ENCODE measurements around the gene GPS1.

Gene GPS1

GRCh38 chr17:82016061-82016874, 35.4 kb upstream of the GPS1 start:
- H3K4me3 ChIP-seq (ENCODE audit: low read length): no peak overlapping the region
- H3K9me3 ChIP-seq (ENCODE audit: insufficient read depth, low read depth, low read length): no peaks in the 10 kb centered on the region
- H3K4me1 ChIP-seq (ENCODE audit: insufficient read depth, low read length): no peaks in the 10 kb centered on the region; the same call in 1 of the 2 replicates
- no peak overlapping the region for H3K27ac ChIP-seq (ENCODE audit: low read length)
- no peak overlapping the region for H3K9ac ChIP-seq (ENCODE audit: low read depth, low read length)
- H3K36me3 ChIP-seq (ENCODE audit: insufficient read depth, low read depth, low read length): peaks cover 5% of the 10 kb centered on the region; the same call in 1 of the 2 replicates
- H3K27me3 ChIP-seq (ENCODE audit: insufficient read depth, low read length): no peaks in the 10 kb centered on the region

- no peak overlapping the region for H3K27ac ChIP-seq (ENCODE audit: low read length)
- H3K9me3 ChIP-seq (ENCODE audit: insufficient read depth, low read depth, low read length): no peaks in the 10 kb centered on the region
- peaks cover 3% of the 10 kb centered on the region for H3K4me1 ChIP-seq (ENCODE audit: insufficient read depth, low read length)
- H3K36me3 ChIP-seq (ENCODE audit: insufficient read depth, low read depth, low read length): peaks cover 5% of the 10 kb centered on the region; the same call in 1 of the 2 replicates
- H3K4me3 ChIP-seq (ENCODE audit: low read length): no peak overlapping the region
- no peak overlapping the region for H3K9ac ChIP-seq (ENCODE audit: low read depth, low read length)
- no peaks in the 10 kb centered on the region for H3K27me3 ChIP-seq (ENCODE audit: insufficient read depth, low read length)
Observed at GRCh38 chr17:82016875-82017459, 34.7 kb upstream of the GPS1 start.

- H3K4me3 ChIP-seq (ENCODE audit: low read length): no peak overlapping the region
- no peaks in the 10 kb centered on the region for H3K27me3 ChIP-seq (ENCODE audit: insufficient read depth, low read length)
- peaks cover 3% of the 10 kb centered on the region for H3K4me1 ChIP-seq (ENCODE audit: insufficient read depth, low read length)
- no peak overlapping the region for H3K27ac ChIP-seq (ENCODE audit: low read length)
- no peaks in the 10 kb centered on the region for H3K9me3 ChIP-seq (ENCODE audit: insufficient read depth, low read depth, low read length)
- H3K9ac ChIP-seq (ENCODE audit: low read depth, low read length): no peak overlapping the region
- peaks cover 5% of the 10 kb centered on the region; the same call in 1 of the 2 replicates for H3K36me3 ChIP-seq (ENCODE audit: insufficient read depth, low read depth, low read length)
Observed at GRCh38 chr17:82017612-82018151, 34.0 kb upstream of the GPS1 start.

DNA sequence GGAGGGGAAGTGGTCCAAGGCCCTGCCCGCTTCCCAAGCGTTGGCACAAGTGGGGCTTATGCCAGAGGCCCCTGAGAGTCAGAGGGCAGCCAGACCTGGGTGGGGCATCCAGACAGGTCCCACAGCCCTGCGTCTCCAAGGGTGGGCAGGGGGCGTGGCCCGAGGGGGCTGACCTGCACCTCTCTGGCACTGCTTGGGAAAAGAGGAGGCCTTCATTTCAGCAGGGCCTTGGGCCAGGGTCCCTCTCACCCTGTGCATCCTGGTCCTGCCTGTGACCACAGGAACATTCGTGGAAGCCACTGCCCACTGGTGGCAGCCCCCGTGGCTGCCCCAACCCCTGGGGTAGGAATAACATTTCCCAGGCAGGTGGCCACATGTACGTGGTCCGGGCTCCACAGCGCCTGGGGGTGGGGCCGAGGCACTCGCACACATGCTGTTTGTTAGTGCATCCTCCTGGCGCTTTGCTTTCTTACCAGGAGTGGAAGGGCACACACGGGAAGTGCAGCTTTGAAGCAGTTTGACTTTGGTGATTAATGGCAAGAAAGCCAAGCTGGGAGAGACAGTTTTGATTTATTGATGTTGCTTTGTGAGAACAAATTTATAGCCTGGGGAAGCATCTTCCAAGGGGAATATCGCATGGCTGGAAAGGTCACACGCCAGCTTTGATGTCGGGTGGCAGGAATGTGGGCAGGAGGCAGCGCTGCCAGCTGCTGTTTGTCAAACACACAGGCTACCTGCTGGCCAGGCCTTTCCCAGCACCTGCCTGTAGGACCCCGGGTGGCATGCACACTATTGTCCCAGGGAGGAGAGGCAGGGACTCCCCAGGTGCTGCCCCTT, 33.3 kb upstream of the GPS1 start:
- Histone ChIP-seq H3K4me1 (ENCODE audit: insufficient read depth, low read length) (peaks cover 3% of the 10 kb centered on the region), H3K36me3 (ENCODE audit: insufficient read depth, low read depth, low read length) (peaks cover 5% of the 10 kb centered on the region; the same call in 1 of the 2 replicates), H3K9ac (ENCODE audit: low read depth, low read length) (no peak overlapping the region), H3K4me3 (ENCODE audit: low read length) (no peak overlapping the region), H3K9me3 (ENCODE audit: insufficient read depth, low read depth, low read length) (no peaks in the 10 kb centered on the region), H3K27ac (ENCODE audit: low read length) (no peak overlapping the region), H3K27me3 (ENCODE audit: insufficient read depth, low read length) (no peaks in the 10 kb centered on the region)

DNA sequence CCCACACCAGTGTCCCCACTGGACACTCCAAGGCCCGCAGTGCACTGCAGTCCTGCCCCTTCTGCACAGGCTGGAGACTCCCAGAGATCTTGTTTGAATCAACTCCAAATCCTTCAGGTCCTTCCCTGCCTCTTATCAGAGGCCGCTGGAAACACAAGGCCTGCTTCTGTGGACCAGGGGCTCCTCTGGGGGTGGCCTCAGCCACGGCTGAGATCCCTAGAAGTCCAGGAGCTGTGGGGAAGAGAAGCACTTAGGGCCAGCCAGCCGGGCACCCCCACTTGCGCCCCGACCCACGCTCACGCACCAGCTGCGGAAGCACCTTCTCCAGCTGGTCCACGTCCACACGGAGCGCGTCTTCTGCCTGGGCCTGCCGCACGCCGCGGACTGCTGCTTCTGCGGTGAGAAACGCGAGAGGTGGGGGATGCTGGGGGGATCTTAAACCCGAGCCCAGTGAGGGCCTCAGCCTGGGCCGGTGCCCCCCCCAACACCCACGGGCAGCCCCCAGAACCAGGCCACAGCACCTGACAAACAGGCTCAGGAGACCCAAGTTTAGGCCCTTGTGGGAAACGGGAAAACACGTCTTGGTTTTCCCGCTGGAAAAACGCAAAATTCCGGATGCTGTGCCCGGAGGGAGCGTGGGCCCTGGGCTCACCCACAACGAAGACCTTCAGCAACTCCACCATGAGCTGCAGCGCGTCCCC, 32.6 kb upstream of the GPS1 start:
- Histone ChIP-seq H3K36me3 (ENCODE audit: insufficient read depth, low read depth, low read length) (peaks cover 5% of the 10 kb centered on the region; the same call in 1 of the 2 replicates), H3K9ac (ENCODE audit: low read depth, low read length) (no peak overlapping the region), H3K27me3 (ENCODE audit: insufficient read depth, low read length) (no peaks in the 10 kb centered on the region), H3K4me3 (ENCODE audit: low read length) (no peak overlapping the region), H3K4me1 (ENCODE audit: insufficient read depth, low read length) (peaks cover 3% of the 10 kb centered on the region), H3K9me3 (ENCODE audit: insufficient read depth, low read depth, low read length) (no peaks in the 10 kb centered on the region), H3K27ac (ENCODE audit: low read length) (no peak overlapping the region)

GRCh38 chr17:82019690-82020571, 31.8 kb upstream of the GPS1 start:
- Histone ChIP-seq H3K4me1 (ENCODE audit: insufficient read depth, low read length) (peaks cover 3% of the 10 kb centered on the region), H3K4me3 (ENCODE audit: low read length) (no peak overlapping the region), H3K36me3 (ENCODE audit: insufficient read depth, low read depth, low read length) (peaks cover 5% of the 10 kb centered on the region; the same call in 1 of the 2 replicates), H3K9me3 (ENCODE audit: insufficient read depth, low read depth, low read length) (no peaks in the 10 kb centered on the region), H3K9ac (ENCODE audit: low read depth, low read length) (no peak overlapping the region), H3K27me3 (ENCODE audit: insufficient read depth, low read length) (no peaks in the 10 kb centered on the region), H3K27ac (ENCODE audit: low read length) (no peak overlapping the region)

DNA sequence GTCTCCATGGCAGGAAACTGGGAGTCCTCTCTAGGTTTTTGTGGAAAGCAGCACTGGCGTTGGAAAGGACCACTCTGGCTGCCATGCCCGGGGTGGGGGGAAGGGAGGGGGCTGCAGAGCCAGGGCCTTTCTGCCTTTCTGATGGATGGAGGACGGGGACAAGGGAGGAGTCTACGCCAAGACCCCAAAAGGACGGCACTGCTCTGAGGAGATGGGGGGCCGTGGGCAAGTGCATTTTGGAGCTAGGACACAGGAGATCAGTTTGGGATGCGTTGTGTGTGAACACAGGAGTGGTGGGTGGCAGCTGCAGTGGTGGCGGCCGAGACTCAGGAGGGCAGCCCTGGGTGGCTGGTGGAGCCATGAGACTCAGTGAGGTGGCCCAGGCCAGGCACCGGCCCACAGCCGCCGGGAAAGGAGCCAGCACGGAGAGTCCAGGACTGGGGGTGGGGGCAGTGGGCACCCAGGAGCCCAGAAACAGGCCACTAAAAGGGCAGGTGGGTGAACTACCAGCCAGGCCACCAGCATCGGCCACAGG, 31.1 kb upstream of the GPS1 start:
- Histone ChIP-seq H3K27ac (ENCODE audit: low read length) (no peak overlapping the region), H3K4me3 (ENCODE audit: low read length) (no peak overlapping the region), H3K27me3 (ENCODE audit: insufficient read depth, low read length) (no peaks in the 10 kb centered on the region), H3K36me3 (ENCODE audit: insufficient read depth, low read depth, low read length) (peaks cover 5% of the 10 kb centered on the region; the same call in 1 of the 2 replicates), H3K4me1 (ENCODE audit: insufficient read depth, low read length) (peaks cover 3% of the 10 kb centered on the region), H3K9ac (ENCODE audit: low read depth, low read length) (no peak overlapping the region), H3K9me3 (ENCODE audit: insufficient read depth, low read depth, low read length) (no peaks in the 10 kb centered on the region)

GRCh38 chr17:82021107-82021899, 30.4 kb upstream of the GPS1 start:
- H3K27ac ChIP-seq (ENCODE audit: low read length): no peak overlapping the region
- peaks cover 5% of the 10 kb centered on the region; the same call in 1 of the 2 replicates for H3K36me3 ChIP-seq (ENCODE audit: insufficient read depth, low read depth, low read length)
- peak overlapping the region; percentile 90 for H3K9ac ChIP-seq (ENCODE audit: low read depth, low read length)
- H3K4me3 ChIP-seq (ENCODE audit: low read length): peak overlapping the region; percentile 90
- H3K27me3 ChIP-seq (ENCODE audit: insufficient read depth, low read length): no peaks in the 10 kb centered on the region
- H3K4me1 ChIP-seq (ENCODE audit: insufficient read depth, low read length): peaks cover 3% of the 10 kb centered on the region
- H3K9me3 ChIP-seq (ENCODE audit: insufficient read depth, low read depth, low read length): no peaks in the 10 kb centered on the region

DNA sequence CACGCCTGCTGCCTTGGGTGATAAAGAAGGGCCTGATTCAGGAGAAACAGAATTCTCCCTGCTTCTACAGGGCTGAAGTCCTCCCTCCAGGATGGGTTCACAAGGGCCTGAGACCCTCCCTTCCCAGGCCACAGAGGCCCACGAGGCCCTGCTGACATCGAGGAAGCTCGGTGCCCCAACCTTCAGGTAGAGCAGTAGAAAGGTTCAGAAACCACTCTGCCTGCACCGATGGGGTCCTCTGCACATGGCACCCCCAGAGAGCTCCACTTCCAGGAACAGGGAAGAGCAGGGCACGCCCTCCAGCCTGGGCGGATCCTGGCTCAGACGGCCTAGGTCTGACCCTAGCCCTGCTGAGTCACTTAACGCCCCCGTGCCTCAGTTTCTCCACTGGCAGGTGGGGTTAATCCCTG, 29.8 kb upstream of the GPS1 start:
- H3K4me1 ChIP-seq (ENCODE audit: insufficient read depth, low read length): peaks cover 3% of the 10 kb centered on the region
- H3K27me3 ChIP-seq (ENCODE audit: insufficient read depth, low read length): no peaks in the 10 kb centered on the region
- peaks cover 5% of the 10 kb centered on the region; the same call in 1 of the 2 replicates for H3K36me3 ChIP-seq (ENCODE audit: insufficient read depth, low read depth, low read length)
- H3K4me3 ChIP-seq (ENCODE audit: low read length): peak overlapping the region; percentile 90
- no peaks in the 10 kb centered on the region for H3K9me3 ChIP-seq (ENCODE audit: insufficient read depth, low read depth, low read length)
- H3K27ac ChIP-seq (ENCODE audit: low read length): no peak overlapping the region
- H3K9ac ChIP-seq (ENCODE audit: low read depth, low read length): peak overlapping the region; percentile 90

Data from iPS-20b (cell line).